ENCODE results near the gene PHC3.
"Not testable (repeated sequence)": the region's sequence is repeated elsewhere in the genome, so short reads cannot be mapped to it uniquely, and the experiment has no call there.

The PHC3 gene

GRCh38 chr3:170180908-170181885 is at the start of gene PHC3:
Gene PHC3 (minus strand): TSS chr3:170181733. CDS start chr3:170181715, 18 bp downstream.
- DNase-seq (ENCODE audit: low spot score): peak; percentile 99

- DNase-seq (ENCODE audit: low spot score): peak; percentile 33
These were observed 46.7 kb upstream of the PHC3 start for GRCh38 chr3:170228093-170228766.

- peak; percentile 20 for DNase-seq (ENCODE audit: low spot score)
These were observed 45.0 kb upstream of the PHC3 start for GRCh38 chr3:170226426-170226960.

GRCh38 chr3:170225166-170225565 is 43.6 kb upstream of the PHC3 start:
- DNase-seq (ENCODE audit: low spot score): no peak

GRCh38 chr3:170222647-170223541 is 41.4 kb upstream of the PHC3 start:
- DNase-seq (ENCODE audit: low spot score): peak; percentile 65

- peak; percentile 98 for DNase-seq (ENCODE audit: low spot score)
These were observed 40.6 kb upstream of the PHC3 start, which contains the start of gene PRKCI for GRCh38 chr3:170221924-170222646. Gene PRKCI (plus strand): TSS chr3:170222424. CDS start chr3:170222670, 246 bp downstream.

- DNase-seq (ENCODE audit: low spot score): no peak
These were observed 39.3 kb upstream of the PHC3 start for GRCh38 chr3:170220871-170221270.

GRCh38 chr3:170219850-170220249 is 38.3 kb upstream of the PHC3 start:
- no peak for DNase-seq (ENCODE audit: low spot score)

GRCh38 chr3:170211668-170212067 is 30.1 kb upstream of the PHC3 start:
- no peak for DNase-seq (ENCODE audit: low spot score)

- DNase-seq (ENCODE audit: low spot score): no peak
These were observed 26.2 kb upstream of the PHC3 start for GRCh38 chr3:170207717-170208116.

- not testable (repeated sequence) for DNase-seq (ENCODE audit: low spot score)
These were observed 24.7 kb upstream of the PHC3 start for GRCh38 chr3:170206164-170206762.

GRCh38 chr3:170205302-170205701 is 23.8 kb upstream of the PHC3 start:
- peak; percentile 26 for DNase-seq (ENCODE audit: low spot score)

GRCh38 chr3:170204509-170204908 is 23.0 kb upstream of the PHC3 start:
- no peak for DNase-seq (ENCODE audit: low spot score)

- no peak for DNase-seq (ENCODE audit: low spot score)
These were observed 22.5 kb upstream of the PHC3 start for GRCh38 chr3:170204023-170204472.

- no peak for DNase-seq (ENCODE audit: low spot score)
These were observed 21.9 kb upstream of the PHC3 start for GRCh38 chr3:170203457-170203856.

- no peak for DNase-seq (ENCODE audit: low spot score)
These were observed 20.0 kb upstream of the PHC3 start for GRCh38 chr3:170201527-170201926.

GRCh38 chr3:170200987-170201386 is 19.5 kb upstream of the PHC3 start:
- no peak for DNase-seq (ENCODE audit: low spot score)

GRCh38 chr3:170196833-170197232 is 15.3 kb upstream of the PHC3 start:
- no peak for DNase-seq (ENCODE audit: low spot score)

GRCh38 chr3:170195759-170196158 is 14.2 kb upstream of the PHC3 start:
- not testable (repeated sequence) for DNase-seq (ENCODE audit: low spot score)
